ENCODE data around the gene LRRC10.

DNA sequence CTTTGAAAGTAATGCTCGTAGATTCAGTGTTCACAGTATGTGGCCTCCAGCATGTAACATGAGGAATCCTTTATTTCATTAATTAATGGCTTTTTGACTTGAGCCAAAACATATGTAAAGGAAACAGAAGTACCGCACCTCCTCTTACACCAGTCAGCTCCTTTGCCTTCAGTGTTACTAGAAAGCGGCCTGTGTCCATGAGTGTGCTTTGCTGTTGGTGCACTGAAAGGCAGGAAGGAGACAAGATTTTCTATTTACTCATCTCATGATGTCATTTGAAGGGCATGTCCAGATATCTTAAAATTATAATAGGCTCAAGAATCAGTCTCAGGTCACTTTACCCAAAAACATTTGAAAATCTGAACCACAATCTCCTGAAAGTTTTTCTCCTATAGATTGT, 35.4 kb downstream of the LRRC10 start:
- TF ChIP-seq, protein P1, sequence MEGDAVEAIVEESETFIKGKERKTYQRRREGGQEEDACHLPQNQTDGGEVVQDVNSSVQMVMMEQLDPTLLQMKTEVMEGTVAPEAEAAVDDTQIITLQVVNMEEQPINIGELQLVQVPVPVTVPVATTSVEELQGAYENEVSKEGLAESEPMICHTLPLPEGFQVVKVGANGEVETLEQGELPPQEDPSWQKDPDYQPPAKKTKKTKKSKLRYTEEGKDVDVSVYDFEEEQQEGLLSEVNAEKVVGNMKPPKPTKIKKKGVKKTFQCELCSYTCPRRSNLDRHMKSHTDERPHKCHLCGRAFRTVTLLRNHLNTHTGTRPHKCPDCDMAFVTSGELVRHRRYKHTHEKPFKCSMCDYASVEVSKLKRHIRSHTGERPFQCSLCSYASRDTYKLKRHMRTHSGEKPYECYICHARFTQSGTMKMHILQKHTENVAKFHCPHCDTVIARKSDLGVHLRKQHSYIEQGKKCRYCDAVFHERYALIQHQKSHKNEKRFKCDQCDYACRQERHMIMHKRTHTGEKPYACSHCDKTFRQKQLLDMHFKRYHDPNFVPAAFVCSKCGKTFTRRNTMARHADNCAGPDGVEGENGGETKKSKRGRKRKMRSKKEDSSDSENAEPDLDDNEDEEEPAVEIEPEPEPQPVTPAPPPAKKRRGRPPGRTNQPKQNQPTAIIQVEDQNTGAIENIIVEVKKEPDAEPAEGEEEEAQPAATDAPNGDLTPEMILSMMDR (IDR thresholded peaks at IDR 0.05), result no peak
- TF ChIP-seq EP300 (IDR thresholded peaks at IDR 0.05) (no peak), KDM5A (IDR thresholded peaks at IDR 0.05) (no peak), NR3C1 (IDR thresholded peaks at IDR 0.05) (no peak), SREBF2 (IDR thresholded peaks at IDR 0.05) (no peak), BHLHE40 (IDR thresholded peaks at IDR 0.05; ENCODE audit: low read depth, low read length) (no peak)
- TF ChIP-seq, protein P2, sequence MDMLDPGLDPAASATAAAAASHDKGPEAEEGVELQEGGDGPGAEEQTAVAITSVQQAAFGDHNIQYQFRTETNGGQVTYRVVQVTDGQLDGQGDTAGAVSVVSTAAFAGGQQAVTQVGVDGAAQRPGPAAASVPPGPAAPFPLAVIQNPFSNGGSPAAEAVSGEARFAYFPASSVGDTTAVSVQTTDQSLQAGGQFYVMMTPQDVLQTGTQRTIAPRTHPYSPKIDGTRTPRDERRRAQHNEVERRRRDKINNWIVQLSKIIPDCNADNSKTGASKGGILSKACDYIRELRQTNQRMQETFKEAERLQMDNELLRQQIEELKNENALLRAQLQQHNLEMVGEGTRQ (IDR thresholded peaks at IDR 0.05), result no peak
